ENCODE measurements around the gene GOSR1.
"Not testable (repeated sequence)": the region's sequence is repeated elsewhere in the genome, so short reads cannot be mapped to it uniquely, and the experiment has no call there.

The GOSR1 gene

GRCh38 chr17:30505868-30506417 lies 28.7 kb downstream of the GOSR1 start:
- no peak for DNase-seq (ENCODE audit: low read depth in 2 of 2)

- no peak for DNase-seq (ENCODE audit: low read depth in 2 of 2)
These were observed 29.3 kb downstream of the GOSR1 start for GRCh38 chr17:30506481-30506880.

GRCh38 chr17:30513346-30513745 lies 36.1 kb downstream of the GOSR1 start:
- no peak for DNase-seq (ENCODE audit: low read depth in 2 of 2)

GRCh38 chr17:30514895-30515596 lies 37.8 kb downstream of the GOSR1 start:
- no peak for DNase-seq (ENCODE audit: low read depth in 2 of 2)

- DNase-seq (ENCODE audit: low read depth in 2 of 2), result no peak
These were observed 40.6 kb downstream of the GOSR1 start for GRCh38 chr17:30517786-30518185.

GRCh38 chr17:30519166-30519565 lies 42.0 kb downstream of the GOSR1 start:
- no peak for DNase-seq (ENCODE audit: low read depth in 2 of 2)

GRCh38 chr17:30519707-30520106 lies 42.5 kb downstream of the GOSR1 start:
- no peak for DNase-seq (ENCODE audit: low read depth in 2 of 2)

GRCh38 chr17:30520436-30520835 lies 43.2 kb downstream of the GOSR1 start:
- DNase-seq (ENCODE audit: low read depth in 2 of 2), result no peak

- DNase-seq (ENCODE audit: low read depth in 2 of 2), result no peak
These were observed 43.7 kb downstream of the GOSR1 start for GRCh38 chr17:30520882-30521281.

GRCh38 chr17:30521766-30522165 lies 44.6 kb downstream of the GOSR1 start:
- no peak for DNase-seq (ENCODE audit: low read depth in 2 of 2)

- DNase-seq (ENCODE audit: low read depth in 2 of 2), result not testable (repeated sequence)
These were observed 46.0 kb downstream of the GOSR1 start for GRCh38 chr17:30523236-30523635.

- no peak for DNase-seq (ENCODE audit: low read depth in 2 of 2)
These were observed 47.6 kb downstream of the GOSR1 start for GRCh38 chr17:30524847-30525246.

GRCh38 chr17:30526401-30526800 lies 49.2 kb downstream of the GOSR1 start:
- no peak for DNase-seq (ENCODE audit: low read depth in 2 of 2)

GRCh38 chr17:30528701-30529100 lies 51.5 kb downstream of the GOSR1 start:
- not testable (repeated sequence) for DNase-seq (ENCODE audit: low read depth in 2 of 2)

GRCh38 chr17:30530346-30531025 lies 53.3 kb downstream of the GOSR1 start:
- DNase-seq (ENCODE audit: low read depth in 2 of 2), result no peak

- DNase-seq (ENCODE audit: low read depth in 2 of 2), result no peak
These were observed 55.7 kb downstream of the GOSR1 start for GRCh38 chr17:30532871-30533270.

- DNase-seq (ENCODE audit: low read depth in 2 of 2), result no peak
These were observed 57.1 kb downstream of the GOSR1 start for GRCh38 chr17:30534298-30534697.

GRCh38 chr17:30534938-30535921 lies 58.0 kb downstream of the GOSR1 start:
- no peak for DNase-seq (ENCODE audit: low read depth in 2 of 2)

GRCh38 chr17:30536846-30537245 lies 59.6 kb downstream of the GOSR1 start:
- DNase-seq (ENCODE audit: low read depth in 2 of 2), result not testable (repeated sequence)

GRCh38 chr17:30537667-30538066 lies 60.5 kb downstream of the GOSR1 start:
- DNase-seq (ENCODE audit: low read depth in 2 of 2), result not testable (repeated sequence)

- no peak for DNase-seq (ENCODE audit: low read depth in 2 of 2)
These were observed 64.6 kb downstream of the GOSR1 start for GRCh38 chr17:30541802-30542201.

GRCh38 chr17:30543456-30543855 lies 66.2 kb downstream of the GOSR1 start:
- DNase-seq (ENCODE audit: low read depth in 2 of 2), result no peak

Measured in stimulated activated CD4-positive, alpha-beta T cell treated with anti-CD3 and anti-CD28 coated beads, Interleukin-1b, Interleukin-23, amount 100 ng/mL, for 4 hours (primary cell).